Activated T-cell treated with anti-CD3 and anti-CD28 coated beads, Interleukin-2, amount 50 U/mL, for 48 hours (primary cell): ENCODE measurements around the gene PLAC1.

Source experiments
- DNase-seq, 2 experiments: peaks; one replicate each; pipeline ENCODE4 v3.0.0-alpha.2; 2020

The PLAC1 gene

GRCh38 chrX:134670134-134670924, 12.1 kb upstream of the PLAC1 start:
- DNase-seq, result no peak

GRCh38 chrX:134669378-134670098, 11.3 kb upstream of the PLAC1 start:
- DNase-seq, result no peak

- DNase-seq, result no peak
Measured at GRCh38 chrX:134664202-134664601, 5.9 kb upstream of the PLAC1 start.

- DNase-seq, result no peak
Measured at GRCh38 chrX:134661295-134661694, 3.0 kb upstream of the PLAC1 start.

GRCh38 chrX:134660627-134661026, 2.4 kb upstream of the PLAC1 start:
- no peak for DNase-seq

GRCh38 chrX:134659761-134660160, 1.5 kb upstream of the PLAC1 start:
- DNase-seq, result no peak

- no peak for DNase-seq
Measured at GRCh38 chrX:134658760-134659023, 421 bp upstream of the PLAC1 start.

- peak; percentile 62 to 66 for DNase-seq
Measured at GRCh38 chrX:134654398-134655012, 3.8 kb downstream of the PLAC1 start.

- no peak for DNase-seq
Measured at GRCh38 chrX:134653835-134654234, 4.4 kb downstream of the PLAC1 start.

GRCh38 chrX:134650701-134651100, 7.6 kb downstream of the PLAC1 start:
- no peak for DNase-seq

GRCh38 chrX:134649770-134650169, 8.5 kb downstream of the PLAC1 start:
- no peak for DNase-seq

GRCh38 chrX:134647477-134647877, 10.8 kb downstream of the PLAC1 start:
- DNase-seq, result no peak

GRCh38 chrX:134646691-134647090, 11.6 kb downstream of the PLAC1 start:
- no peak for DNase-seq

GRCh38 chrX:134645936-134646543, 12.2 kb downstream of the PLAC1 start:
- no peak for DNase-seq

GRCh38 chrX:134642386-134642785, 15.9 kb downstream of the PLAC1 start:
- DNase-seq, result no peak

GRCh38 chrX:134641346-134641745, 16.9 kb downstream of the PLAC1 start:
- no peak for DNase-seq

GRCh38 chrX:134640914-134641313, 17.4 kb downstream of the PLAC1 start:
- DNase-seq, result no peak

GRCh38 chrX:134636851-134637250, 21.4 kb downstream of the PLAC1 start:
- DNase-seq, result no peak

- no peak for DNase-seq
Measured at GRCh38 chrX:134634691-134635090, 23.6 kb downstream of the PLAC1 start.

- no peak for DNase-seq
Measured at GRCh38 chrX:134633832-134634231, 24.4 kb downstream of the PLAC1 start.

- DNase-seq, result no peak
Measured at GRCh38 chrX:134633394-134633793, 24.9 kb downstream of the PLAC1 start.

GRCh38 chrX:134632355-134632754, 25.9 kb downstream of the PLAC1 start:
- DNase-seq, result no peak

GRCh38 chrX:134631426-134632346, 26.6 kb downstream of the PLAC1 start:
- DNase-seq, result no peak
